ENCODE measurements around the gene FOLR3.
"Not testable (repeated sequence)": the region's sequence is repeated elsewhere in the genome, so short reads cannot be mapped to it uniquely, and the experiment has no call there.

The FOLR3 gene

DNA sequence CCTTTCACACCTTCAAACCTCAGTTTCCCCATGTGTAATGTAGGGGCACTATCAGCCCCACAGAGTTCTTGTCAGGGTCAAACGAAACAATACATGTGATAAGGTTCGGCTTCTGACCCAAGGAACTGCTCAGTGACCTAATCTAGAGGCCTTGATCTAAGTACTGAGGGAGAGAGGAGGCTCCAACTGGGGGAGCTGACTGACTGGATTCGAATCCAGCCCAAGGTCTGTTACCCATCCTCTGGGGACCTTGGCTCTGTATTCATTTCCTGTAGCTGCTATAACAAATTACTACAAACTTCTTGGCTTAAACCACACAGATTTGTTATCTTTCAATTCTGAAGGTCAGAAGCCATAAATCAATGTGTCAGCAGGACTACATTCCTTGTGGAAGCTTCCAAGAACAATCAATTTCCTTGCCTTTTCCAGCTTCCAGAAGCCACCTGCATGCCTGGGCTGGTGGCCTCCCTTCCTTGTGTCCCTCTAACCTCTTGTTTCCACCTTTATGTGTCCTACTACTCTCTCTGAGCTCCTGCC, 12.3 kb upstream of the FOLR3 start:
- DNase-seq (ENCODE audit: low read depth, low spot score), result no peak

DNA sequence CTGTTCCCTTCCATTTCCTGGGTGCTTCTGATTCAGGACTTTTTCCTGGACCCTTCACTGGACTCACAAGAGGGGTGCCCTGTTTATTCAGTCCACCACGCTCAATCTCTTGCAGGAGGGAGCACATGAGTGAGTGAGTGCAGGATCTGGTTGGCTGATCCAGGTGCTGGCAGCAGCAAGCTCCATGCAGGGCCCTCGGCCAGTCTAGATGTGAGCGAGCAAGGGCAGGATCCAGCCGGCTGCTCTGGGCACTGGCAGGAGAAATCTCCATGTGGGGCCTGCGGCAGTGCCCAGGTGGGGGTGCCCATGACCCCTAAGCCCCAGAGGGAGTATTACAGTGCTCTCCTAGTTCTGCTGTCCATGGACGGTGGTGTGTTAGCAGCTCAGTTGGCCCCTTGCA, 11.5 kb upstream of the FOLR3 start:
- DNase-seq (ENCODE audit: low read depth, low spot score), result no peak

DNA sequence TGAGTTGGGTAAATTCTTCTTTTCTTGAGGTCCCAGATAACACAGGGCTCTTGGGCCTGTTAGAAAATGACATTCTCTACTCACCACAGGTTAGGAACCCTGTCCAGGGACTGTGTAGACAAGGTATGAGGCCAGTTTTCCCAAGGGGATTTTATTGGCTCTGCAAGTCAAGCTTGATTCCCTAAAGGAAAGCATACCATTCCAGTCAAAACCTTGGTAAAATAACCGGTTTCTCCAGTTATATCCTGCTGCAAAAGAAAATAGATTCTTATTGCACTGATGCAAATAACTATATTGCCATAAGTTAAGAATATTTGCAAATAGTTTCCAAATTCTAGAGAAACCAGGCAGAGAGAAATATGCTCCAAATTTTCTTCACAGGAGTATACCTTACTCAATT, 9.6 kb upstream of the FOLR3 start:
- DNase-seq (ENCODE audit: low read depth, low spot score), result no peak

DNA sequence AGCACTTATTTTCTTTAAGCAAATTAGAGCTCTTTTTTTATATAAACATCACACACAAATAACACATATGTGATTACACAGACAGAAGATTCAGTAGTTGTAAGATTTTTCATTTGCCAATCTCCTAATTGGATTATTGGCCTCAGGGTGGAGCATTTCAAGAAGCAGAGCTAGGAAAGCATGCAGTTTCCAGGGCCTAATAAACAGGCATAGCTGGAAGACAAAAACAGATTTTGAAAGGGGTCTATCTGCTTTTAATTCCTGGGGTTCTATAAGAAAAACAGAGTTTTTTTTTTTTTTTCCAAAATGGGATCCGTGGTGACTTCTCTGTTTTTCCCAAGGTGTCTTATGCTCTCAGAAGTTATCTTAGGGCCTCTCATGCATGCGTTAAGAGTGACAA, 7.6 kb upstream of the FOLR3 start:
- DNase-seq (ENCODE audit: low read depth, low spot score), result no peak

DNA sequence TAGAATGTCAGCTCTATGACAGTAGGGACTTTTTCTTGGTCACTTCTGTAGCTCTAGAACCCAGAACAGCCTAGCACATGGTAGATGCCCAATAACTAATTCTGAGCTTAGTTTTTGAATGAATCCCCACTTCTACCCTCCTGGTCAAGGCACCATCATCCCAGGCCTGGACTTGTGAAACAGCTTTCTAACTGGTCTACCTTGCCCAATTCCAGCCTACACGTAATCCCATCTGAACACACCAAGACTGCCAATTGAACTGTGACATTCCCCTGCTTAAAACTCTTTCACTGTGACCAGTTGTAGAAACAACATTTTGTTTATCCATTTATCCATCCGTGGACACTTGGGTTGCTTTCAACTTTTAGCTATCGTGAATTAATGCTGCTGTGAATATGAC, 6.1 kb upstream of the FOLR3 start:
- no peak for DNase-seq (ENCODE audit: low read depth, low spot score)

DNA sequence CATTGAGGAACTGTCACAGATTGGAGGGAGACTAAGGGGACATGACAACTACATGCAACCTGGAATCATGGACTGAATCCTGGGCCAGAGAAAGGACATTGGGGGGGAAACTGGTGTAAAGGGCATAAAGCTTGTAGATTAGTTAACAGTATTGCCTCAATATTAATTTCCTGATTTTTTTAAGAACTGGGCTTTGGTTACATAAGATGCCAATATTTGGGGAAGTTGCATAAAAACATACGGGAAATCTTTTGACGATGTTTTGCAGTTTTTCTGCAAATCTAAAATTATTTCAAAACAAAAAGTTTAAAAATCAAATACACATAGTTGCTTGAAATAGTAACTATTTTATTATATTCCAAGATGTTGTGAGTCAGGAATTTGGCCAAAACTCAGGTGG, 2.9 kb upstream of the FOLR3 start:
- no peak for DNase-seq (ENCODE audit: low read depth, low spot score)

DNA sequence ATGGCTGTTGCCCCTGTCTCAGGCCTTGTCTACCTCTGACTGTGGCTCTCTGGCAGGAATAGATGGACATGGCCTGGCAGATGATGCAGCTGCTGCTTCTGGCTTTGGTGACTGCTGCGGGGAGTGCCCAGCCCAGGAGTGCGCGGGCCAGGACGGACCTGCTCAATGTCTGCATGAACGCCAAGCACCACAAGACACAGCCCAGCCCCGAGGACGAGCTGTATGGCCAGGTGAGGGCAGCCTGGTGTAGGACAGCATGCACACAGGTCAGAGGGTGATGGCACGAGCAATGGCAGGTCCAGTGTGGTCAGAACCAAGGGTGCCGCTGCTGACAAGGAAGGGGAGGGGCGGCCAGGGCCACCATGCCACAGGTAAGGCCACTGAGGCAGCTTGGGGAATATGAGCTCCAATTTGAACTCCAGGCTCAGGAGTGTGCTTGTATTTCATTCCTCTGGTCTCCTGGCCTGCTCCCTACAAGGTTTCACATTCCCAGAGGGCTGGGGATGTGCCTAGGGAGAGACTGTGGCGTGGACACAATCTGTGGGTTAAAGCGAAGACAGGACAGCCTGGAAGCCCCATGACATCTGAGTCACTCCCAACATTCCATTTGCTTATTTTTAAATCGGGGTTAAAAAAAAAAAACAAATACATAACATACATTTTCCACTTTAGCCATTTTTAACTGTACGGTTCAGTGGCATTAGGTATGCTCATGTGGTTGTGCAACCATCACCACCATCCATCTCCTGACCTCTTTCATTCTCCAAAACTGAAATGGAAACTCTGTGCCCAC, 562 bp downstream of the FOLR3 start:
- DNase-seq (ENCODE audit: low read depth, low spot score), result no peak

DNA sequence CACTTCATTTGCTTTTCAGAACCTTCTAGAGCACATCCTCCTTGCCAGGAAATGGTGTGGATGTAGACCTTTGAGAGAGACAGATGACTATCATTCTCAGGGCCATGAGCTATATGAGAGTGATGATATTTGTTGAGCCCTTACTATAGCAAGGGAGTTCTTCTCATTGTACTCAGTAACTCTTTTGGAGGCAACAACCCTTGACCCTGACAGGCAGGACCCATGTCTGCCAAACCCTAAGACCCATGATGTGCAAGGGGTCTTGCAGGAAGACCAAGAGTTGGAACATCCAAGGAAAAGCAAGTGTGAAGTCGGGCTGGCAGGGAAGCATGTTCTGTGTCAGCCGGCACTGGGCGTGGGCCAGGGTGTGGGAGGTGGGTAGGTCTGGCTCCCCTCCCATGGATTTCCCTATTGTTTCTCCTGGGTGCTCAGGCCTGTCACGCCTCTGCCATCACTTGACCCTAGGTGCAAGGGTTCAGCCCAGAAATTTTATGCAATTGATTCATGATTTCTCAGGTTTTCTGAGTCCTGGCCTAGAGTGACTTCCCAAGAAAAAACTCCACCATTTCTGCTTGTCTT, 1.2 kb downstream of the FOLR3 start:
- no peak for DNase-seq (ENCODE audit: low read depth, low spot score)

DNA sequence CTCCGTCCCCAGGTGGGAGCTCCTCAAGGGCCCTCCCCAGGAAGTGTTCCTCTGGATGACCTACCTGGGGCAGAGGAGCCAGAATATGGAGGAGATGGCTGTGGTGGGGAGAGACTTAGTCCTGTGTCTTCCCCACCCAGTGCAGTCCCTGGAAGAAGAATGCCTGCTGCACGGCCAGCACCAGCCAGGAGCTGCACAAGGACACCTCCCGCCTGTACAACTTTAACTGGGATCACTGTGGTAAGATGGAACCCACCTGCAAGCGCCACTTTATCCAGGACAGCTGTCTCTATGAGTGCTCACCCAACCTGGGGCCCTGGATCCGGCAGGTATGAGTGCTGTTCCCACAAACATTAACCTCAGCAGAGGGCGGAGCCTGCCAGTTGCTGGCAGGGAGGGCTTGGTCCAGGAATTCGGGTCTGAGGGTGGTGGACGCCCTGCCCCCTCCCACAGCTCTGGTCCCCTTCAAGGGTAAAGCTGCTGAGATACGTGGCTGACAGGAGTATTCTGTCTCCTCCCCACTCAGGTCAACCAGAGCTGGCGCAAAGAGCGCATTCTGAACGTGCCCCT, 3.4 kb downstream of the FOLR3 start:
- no peak for DNase-seq (ENCODE audit: low read depth, low spot score)

DNA sequence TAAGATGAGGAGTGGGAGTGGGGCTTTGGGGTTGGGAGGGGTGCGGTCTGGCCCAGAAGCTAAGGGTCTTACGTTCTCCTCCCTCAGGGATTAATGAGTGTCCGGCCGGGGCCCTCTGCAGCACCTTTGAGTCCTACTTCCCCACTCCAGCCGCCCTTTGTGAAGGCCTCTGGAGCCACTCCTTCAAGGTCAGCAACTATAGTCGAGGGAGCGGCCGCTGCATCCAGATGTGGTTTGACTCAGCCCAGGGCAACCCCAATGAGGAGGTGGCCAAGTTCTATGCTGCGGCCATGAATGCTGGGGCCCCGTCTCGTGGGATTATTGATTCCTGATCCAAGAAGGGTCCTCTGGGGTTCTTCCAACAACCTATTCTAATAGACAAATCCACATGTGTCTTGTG, 4.0 kb downstream of the FOLR3 start:
- DNase-seq (ENCODE audit: low read depth, low spot score), result no peak

DNA sequence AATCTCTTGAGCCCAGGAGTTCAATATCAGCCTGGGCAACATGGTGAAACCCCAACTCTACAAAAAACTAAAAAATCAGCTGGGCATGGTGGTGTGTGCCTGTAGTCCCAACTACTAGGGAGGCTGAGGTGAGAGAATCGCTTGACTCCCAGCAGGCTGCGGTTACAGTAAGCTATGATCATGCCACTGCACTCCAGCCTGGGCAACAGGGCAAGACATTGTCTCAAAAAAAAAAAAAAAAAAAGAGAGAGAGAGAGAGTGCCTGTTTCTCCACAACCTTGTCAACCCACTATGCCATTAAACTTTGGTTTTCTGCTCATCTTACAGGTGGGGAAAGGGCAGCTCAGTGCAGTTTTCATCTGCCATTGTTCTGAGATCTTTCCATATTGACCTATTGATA, 5.1 kb downstream of the FOLR3 start:
- no peak for DNase-seq (ENCODE audit: low read depth, low spot score)

DNA sequence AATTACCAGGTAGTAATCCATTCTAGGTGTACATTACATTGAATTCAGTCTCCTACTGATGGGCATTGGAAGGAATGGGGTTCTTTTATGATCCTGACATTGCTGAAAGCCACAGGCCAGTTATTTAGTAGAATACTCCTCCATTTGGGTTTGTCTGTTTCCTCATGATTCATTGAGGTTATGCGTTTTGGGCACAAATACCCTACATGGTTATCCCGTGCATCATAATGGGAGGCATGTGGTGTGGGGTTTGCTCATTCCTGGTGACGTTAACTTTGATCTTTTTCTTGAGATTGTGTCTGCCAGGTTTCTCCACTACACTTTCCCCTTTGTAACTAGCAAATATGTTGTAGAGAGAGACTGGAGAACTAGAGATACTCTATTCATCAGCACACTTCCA, 5.5 kb downstream of the FOLR3 start:
- no peak for DNase-seq (ENCODE audit: low read depth, low spot score)

DNA sequence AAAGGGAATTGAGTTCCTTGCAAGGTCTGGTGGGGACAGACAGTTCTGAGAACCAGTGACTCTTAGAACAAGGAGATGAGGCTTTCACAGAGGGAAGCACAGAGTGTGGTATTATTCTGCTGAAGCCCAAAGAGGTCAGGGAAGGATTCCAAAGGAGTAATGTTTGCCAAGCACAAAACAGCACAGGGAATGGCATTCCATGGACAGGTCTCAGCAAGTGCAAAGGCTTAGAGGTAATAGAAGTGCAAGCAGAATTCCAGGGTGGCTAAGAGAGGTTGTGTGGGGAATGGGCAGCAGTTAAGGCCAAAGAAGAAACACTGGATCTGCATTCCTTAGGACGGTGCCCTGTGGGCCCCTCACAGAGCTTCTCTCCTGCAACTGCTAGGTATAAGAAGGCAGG, 6.6 kb downstream of the FOLR3 start:
- DNase-seq (ENCODE audit: low read depth, low spot score), result not testable (repeated sequence)

DNA sequence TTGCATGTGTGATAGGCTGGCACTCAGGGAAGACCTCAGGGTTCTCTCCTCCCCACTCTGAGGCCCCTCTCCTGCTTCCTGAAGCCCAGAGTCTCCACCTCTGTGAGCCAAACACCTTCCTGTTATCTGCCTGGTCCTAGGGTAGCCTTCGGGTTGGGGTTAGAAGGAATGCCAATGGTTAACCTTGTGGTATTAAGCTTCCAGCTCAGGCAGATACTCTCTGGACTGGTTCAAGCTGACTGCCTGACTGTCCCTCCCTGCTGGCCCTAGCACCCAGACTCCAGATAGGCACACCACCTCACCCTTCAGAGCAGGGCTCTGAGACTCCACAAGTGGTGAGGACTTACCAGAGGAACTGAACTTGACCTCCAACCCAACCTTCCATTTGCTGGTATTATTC, 7.0 kb downstream of the FOLR3 start:
- not testable (repeated sequence) for DNase-seq (ENCODE audit: low read depth, low spot score)

DNA sequence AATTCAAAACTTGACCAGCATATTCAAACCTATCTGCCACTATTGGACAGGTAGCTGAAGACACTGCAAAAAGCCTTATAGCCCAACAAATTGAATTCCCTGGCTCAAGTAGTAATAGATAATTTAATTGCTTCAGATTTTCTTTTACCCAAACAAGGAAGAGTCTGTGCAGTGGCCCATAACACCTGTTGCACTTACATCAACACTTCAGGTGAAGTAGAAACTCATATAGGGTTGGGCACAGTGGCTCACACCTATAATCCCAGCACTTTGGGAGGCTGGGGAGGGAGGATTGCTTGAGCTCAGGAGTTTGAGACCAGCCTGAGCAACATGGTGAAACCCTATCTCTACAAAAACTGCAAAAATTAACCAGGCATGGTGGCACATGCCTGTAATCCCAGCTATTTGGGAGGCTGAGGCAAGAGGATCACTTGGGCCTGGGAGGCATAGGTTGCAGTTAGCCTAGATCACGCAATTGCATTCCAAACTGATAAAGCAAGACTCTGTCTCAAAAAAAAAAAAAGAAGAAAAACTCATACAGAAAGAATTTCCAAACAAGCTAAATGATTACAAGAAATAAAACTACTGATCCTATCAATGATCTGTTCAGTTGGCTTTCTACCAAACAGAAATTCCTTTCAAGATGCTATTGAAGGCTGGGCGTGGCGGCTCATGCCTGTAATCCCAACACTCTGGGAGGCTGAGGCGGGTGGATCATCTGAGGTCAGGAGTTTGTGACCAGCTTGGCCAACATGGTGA, 9.5 kb downstream of the FOLR3 start:
- DNase-seq (ENCODE audit: low read depth, low spot score), result no peak

DNA sequence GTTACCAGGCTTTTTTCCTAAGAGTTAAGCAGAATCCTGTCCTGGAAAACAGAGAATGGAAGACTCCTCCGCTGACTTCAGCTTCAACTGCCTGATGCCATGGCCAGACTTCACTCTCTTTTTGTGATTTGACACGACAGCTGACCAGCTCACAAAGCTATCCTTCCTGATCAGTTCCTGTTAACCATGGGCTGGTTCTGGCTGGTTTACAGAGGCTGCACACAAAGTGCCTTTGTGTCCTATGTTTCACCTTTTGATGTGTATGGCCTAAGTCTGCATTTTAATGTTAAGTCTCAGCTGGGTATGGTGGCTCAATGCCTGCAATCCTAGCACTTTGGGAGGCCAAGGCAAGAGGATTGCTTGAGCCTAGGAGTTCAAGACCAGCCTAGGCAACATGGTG, 11.1 kb downstream of the FOLR3 start:
- no peak for DNase-seq (ENCODE audit: low read depth, low spot score)

DNA sequence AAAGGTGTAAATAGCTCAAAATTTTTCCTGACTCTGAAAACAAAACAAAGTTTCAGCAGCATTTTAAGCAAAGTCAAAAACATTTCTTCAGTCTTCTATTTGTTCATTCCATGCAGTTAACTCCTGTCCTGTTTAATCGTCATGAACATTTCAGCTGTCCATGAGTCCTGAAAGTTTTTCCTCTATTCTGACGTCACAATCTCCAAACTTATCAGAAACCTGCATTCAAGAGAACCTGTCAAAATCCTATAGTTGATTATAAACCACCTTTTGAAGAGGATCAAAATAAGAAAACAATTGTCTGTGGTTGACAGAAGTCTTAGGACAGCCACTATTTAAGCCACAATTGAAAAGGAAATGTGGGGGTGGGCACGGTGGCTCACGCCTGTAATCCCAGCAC, 15.4 kb downstream of the FOLR3 start:
- DNase-seq (ENCODE audit: low read depth, low spot score), result no peak

DNA sequence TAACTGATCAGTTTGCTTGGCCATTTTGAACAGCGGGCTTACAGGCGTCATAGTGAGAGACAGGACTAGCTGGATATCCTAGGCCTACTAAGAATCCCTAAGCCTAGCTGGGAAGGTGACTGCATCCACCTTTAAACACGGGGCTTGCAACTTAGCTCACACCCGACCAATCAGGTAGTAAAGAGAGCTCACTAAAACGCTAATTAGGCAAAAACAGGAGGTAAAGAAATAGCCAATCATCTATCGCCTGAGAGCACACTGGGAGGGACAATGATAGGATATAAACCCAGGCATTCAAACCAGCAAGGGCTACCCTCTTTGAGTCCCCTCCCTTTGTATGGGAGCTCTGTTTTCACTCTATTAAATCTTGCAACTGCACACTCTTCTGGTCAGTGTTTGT, 18.3 kb downstream of the FOLR3 start:
- DNase-seq (ENCODE audit: low read depth, low spot score), result not testable (repeated sequence)

DNA sequence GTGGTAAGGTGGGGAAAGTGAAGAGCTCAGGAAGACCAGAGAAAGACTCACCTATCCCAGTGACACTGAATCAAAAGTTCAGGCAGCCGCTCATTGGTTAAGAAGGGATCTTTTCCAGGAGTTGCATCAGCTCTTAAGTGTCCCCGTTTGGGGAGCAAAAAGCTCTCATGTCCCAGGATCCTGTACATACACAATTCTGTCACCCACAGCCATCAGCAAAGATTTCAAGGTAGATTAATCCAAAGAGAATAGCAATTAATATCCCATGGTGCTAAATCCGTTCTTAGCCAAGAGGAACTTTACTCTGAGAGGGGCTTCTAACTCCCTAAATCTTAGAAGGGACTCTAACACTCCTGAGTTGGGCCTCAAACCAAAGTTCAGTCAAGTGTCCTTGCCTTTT, 19.3 kb downstream of the FOLR3 start:
- no peak for DNase-seq (ENCODE audit: low read depth, low spot score)

DNA sequence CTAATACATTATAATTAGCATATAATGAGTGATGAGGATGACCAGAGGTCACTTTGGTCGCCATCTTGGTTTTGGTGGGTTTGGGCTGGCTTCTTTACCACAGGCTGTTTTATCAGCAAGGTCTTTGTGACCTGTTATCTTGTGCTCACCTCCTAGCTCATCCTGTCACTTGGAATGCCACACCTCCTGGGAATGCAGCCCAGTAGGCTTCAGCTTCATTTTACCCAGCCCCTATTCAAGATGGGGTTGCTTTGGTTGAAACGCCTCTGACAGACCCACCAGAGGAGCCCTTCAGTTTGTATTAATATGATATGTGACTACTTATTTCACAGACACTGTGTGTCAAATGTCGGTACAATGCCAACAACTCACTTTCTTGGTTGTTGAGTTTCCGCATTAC, 20.2 kb downstream of the FOLR3 start:
- DNase-seq (ENCODE audit: low read depth, low spot score), result no peak

DNA sequence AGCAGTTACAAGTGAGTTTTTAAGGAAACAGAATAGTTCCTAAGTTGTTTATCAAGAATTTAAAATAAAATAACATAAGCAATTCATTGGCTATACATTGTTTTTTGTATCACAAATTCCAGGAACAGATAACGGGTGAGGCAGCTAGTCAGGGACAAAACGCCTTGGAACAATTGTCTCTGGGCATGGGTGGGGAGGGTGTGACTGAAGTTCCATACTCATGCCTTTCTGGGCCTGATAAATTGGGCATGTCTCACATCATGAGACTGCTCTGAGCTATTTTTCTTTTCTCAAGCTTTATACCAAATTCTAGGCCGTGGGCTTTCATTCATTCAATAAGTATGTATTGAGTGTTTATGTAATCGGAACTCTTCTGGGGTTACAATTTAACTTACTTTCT, 21.6 kb downstream of the FOLR3 start:
- DNase-seq (ENCODE audit: low read depth, low spot score), result no peak

DNA sequence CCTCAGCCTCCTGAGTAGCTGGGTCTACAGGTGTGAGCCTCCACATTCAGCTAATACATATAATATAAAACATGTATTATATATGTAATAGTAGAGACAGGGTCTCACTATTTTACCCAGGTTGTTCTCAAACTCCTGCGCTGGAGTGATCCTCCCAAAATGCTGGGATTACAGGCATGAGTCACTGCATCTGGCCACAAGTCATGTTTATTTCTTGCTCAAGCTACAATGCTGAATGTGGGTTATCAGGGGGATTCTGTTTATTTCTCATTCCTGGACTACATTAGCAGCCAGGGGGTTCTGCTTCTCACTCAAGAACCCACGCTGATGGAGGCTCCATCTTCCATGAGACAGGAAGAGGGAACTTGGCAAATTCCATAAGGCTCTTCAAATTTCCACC, 24.8 kb downstream of the FOLR3 start:
- DNase-seq (ENCODE audit: low read depth, low spot score), result no peak

All from activated CD4-positive, CD25-positive, alpha-beta regulatory T cell treated with anti-CD3 and anti-CD28 coated beads, Interleukin-2, amount 50 U/mL, for 16 hours (primary cell).